GM13977 (cell line): ENCODE data around the gene ADCY3.

Experiments
- DNase-seq: peaks from one replicate; pipeline ENCODE4 v3.0.0; 2012; ENCODE audit warnings: low spot score
- in situ Hi-C: fragments of 300-500 bp; cut with MboI; formaldehyde crosslinking; loops from one replicate; pipeline ENCODE4 v1.12.0; 2022; ENCODE audit warnings: low sequenced_read_pairs, low pct_unique_long_range_greater_than_20kb, mixed read lengths, inconsistent platforms; ENCODE audit not compliant: unreplicated experiment
- TF ChIP-seq, protein P1 (sequence below): IDR thresholded peaks from 2 replicates; pipeline ENCODE4 v1.5.1; 2012; ENCODE audit warnings: mild to moderate bottlenecking, control low read depth; ENCODE audit not compliant: insufficient read depth; ENCODE audit errors: extremely low read depth, missing control alignments

Gene ADCY3

GRCh38 chr2:24845691-24846090 is 74.3 kb downstream of the ADCY3 start:
- TF ChIP-seq, protein P1, sequence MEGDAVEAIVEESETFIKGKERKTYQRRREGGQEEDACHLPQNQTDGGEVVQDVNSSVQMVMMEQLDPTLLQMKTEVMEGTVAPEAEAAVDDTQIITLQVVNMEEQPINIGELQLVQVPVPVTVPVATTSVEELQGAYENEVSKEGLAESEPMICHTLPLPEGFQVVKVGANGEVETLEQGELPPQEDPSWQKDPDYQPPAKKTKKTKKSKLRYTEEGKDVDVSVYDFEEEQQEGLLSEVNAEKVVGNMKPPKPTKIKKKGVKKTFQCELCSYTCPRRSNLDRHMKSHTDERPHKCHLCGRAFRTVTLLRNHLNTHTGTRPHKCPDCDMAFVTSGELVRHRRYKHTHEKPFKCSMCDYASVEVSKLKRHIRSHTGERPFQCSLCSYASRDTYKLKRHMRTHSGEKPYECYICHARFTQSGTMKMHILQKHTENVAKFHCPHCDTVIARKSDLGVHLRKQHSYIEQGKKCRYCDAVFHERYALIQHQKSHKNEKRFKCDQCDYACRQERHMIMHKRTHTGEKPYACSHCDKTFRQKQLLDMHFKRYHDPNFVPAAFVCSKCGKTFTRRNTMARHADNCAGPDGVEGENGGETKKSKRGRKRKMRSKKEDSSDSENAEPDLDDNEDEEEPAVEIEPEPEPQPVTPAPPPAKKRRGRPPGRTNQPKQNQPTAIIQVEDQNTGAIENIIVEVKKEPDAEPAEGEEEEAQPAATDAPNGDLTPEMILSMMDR: no peak
- in situ Hi-C loops: no loop called here
- DNase-seq: no peak

GRCh38 chr2:24844023-24844685 is 75.9 kb downstream of the ADCY3 start:
- in situ Hi-C loops: no loop called here
- TF ChIP-seq, protein P1: no peak
- no peak for DNase-seq

DNA sequence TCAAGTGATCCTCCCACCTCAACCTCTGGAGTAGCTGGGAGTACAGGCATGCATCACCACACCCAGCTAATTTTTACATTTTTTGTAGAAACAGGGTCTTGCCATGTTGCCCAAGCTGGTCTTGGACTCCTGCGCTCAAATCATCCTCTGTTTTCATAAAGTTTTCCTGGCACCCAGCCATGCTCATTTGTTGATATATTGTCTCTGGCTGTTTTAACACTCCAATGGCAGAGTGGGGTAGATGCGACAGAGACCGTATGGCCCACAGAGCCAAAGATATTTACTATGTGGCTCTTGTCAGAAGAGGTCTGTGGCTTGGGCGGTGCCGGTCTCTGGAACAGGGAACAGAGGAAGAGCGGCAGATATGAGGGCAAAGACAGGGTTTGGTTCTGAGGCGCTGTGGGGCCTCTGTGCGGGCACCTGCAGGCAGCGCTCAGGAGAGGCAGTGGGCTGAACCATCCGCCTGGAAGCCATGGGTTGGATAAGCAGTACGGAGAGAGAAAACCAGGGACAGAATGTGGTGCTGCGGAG is 76.6 kb downstream of the ADCY3 start:
- no peak for DNase-seq
- in situ Hi-C loops: no loop called here

GRCh38 chr2:24842081-24843050 is 77.7 kb downstream of the ADCY3 start:
- in situ Hi-C loops: no loop called here
- TF ChIP-seq, protein P1: no peak
- no peak for DNase-seq

More for the DNA sequence above, 76.6 kb downstream of the ADCY3 start:
- TF ChIP-seq, protein P1: no peak

- TF ChIP-seq, protein P1: no peak
- in situ Hi-C loops: no loop called here
- DNase-seq: no peak
Measured at GRCh38 chr2:24840962-24841945, 78.8 kb downstream of the ADCY3 start.
